Measurements from ENCODE around the gene OSM.
A peak's percentile ranks its signal among the peaks of the same experiment; 100 is the strongest.

- TF ChIP-seq CTCF (IDR thresholded peaks at IDR 0.05) (no peak), POLR2A (IDR thresholded peaks at IDR 0.05) (peak in 1 of 4 donors; percentile 23)
These were observed 4.2 kb upstream of the OSM start for GRCh38 chr22:30270832-30271231.
